GM12875 (cell line): ENCODE results near the gene SLC45A1.

Experiments
- H3K4me3 ChIP-seq: one replicate; pipeline ENCODE4 v1.5.1; 2011; ENCODE audit warnings: low read depth, low read length, control low read depth
- TF ChIP-seq, protein P1 (sequence below): IDR thresholded peaks from 2 replicates; pipeline ENCODE4 v1.5.1; 2011; ENCODE audit warnings: low read depth, mild to moderate bottlenecking, control low read depth, inconsistent platforms, low read length, moderate library complexity, borderline replicate concordance; ENCODE audit not compliant: insufficient read depth

Gene SLC45A1

GRCh38 chr1:8355439-8356255, 37.7 kb downstream of the SLC45A1 start:
- TF ChIP-seq, protein P1, sequence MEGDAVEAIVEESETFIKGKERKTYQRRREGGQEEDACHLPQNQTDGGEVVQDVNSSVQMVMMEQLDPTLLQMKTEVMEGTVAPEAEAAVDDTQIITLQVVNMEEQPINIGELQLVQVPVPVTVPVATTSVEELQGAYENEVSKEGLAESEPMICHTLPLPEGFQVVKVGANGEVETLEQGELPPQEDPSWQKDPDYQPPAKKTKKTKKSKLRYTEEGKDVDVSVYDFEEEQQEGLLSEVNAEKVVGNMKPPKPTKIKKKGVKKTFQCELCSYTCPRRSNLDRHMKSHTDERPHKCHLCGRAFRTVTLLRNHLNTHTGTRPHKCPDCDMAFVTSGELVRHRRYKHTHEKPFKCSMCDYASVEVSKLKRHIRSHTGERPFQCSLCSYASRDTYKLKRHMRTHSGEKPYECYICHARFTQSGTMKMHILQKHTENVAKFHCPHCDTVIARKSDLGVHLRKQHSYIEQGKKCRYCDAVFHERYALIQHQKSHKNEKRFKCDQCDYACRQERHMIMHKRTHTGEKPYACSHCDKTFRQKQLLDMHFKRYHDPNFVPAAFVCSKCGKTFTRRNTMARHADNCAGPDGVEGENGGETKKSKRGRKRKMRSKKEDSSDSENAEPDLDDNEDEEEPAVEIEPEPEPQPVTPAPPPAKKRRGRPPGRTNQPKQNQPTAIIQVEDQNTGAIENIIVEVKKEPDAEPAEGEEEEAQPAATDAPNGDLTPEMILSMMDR = no peak
- no peak overlapping the region for H3K4me3 ChIP-seq

GRCh38 chr1:8356256-8357209, 38.6 kb downstream of the SLC45A1 start:
- TF ChIP-seq, protein P1 = no peak
- H3K4me3 ChIP-seq = no peak overlapping the region

- TF ChIP-seq, protein P1 = no peak
- H3K4me3 ChIP-seq = no peak overlapping the region
These were observed 39.6 kb downstream of the SLC45A1 start for GRCh38 chr1:8357329-8358101.

GRCh38 chr1:8358241-8358896, 40.5 kb downstream of the SLC45A1 start:
- H3K4me3 ChIP-seq = no peak overlapping the region
- TF ChIP-seq, protein P1 = no peak

GRCh38 chr1:8358897-8359616, 41.1 kb downstream of the SLC45A1 start:
- H3K4me3 ChIP-seq = no peak overlapping the region
- TF ChIP-seq, protein P1 = no peak
